ENCODE data around the gene SLC24A4. TPM values are rescaled to one million over a fixed set of nuclear protein-coding genes. Genes with fewer than 3 reads are reported as not detected.

The SLC24A4 gene
- total RNA-seq, 2 experiments from 2014 or later: not detected

DNA sequence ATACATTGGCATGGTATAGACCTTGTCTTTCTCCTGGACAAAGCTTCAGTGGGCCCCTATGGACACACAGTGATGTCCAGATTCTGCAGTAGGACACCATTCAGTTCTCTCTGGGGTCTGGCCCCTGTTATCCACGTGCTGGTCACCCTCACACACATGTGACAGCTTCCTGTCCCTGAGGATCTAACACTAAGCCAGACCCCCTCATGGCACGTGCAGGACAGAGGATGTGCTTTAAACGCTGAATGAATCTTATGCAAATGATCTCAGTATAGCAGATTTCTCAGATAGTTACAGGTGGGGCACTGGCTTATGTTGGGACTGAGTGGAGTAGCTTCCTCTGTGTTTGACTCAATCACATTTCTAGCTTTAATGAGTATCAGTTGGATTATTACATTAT is 33.7 kb downstream of the SLC24A4 start:
- ATAC-seq (no peak), DNase-seq (no peak)
- TF ChIP-seq, protein P1, sequence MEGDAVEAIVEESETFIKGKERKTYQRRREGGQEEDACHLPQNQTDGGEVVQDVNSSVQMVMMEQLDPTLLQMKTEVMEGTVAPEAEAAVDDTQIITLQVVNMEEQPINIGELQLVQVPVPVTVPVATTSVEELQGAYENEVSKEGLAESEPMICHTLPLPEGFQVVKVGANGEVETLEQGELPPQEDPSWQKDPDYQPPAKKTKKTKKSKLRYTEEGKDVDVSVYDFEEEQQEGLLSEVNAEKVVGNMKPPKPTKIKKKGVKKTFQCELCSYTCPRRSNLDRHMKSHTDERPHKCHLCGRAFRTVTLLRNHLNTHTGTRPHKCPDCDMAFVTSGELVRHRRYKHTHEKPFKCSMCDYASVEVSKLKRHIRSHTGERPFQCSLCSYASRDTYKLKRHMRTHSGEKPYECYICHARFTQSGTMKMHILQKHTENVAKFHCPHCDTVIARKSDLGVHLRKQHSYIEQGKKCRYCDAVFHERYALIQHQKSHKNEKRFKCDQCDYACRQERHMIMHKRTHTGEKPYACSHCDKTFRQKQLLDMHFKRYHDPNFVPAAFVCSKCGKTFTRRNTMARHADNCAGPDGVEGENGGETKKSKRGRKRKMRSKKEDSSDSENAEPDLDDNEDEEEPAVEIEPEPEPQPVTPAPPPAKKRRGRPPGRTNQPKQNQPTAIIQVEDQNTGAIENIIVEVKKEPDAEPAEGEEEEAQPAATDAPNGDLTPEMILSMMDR (IDR thresholded peaks at IDR 0.05): no peak
- peaks cover 8% of the 10 kb centered on the region for H3K4me1 Mint-ChIP-seq (ENCODE audit: low read depth)
- no peaks in the 10 kb centered on the region for H3K9me3 Mint-ChIP-seq
- no peak overlapping the region for H3K27ac Mint-ChIP-seq
- H3K4me3 Mint-ChIP-seq: no peak overlapping the region
- intact Hi-C loops (cut with micrococcal nuclease): no loop called here
- H3K27me3 Mint-ChIP-seq: peaks cover 6% of the 10 kb centered on the region
- no peaks in the 10 kb centered on the region for H3K36me3 Mint-ChIP-seq (ENCODE audit: low read depth)
- POLR2A ChIA-PET: interaction anchor here (1.2 to 1.3 kb wide), 2 partner anchors 15 to 198 kb away, joined by 3 read pairs; no protein-coding TSS in a partner anchor
- CTCF ChIA-PET: interaction anchor here (1.3 kb wide), 1 partner anchor 9 kb away, joined by 3 read pairs; no protein-coding TSS in a partner anchor

DNA sequence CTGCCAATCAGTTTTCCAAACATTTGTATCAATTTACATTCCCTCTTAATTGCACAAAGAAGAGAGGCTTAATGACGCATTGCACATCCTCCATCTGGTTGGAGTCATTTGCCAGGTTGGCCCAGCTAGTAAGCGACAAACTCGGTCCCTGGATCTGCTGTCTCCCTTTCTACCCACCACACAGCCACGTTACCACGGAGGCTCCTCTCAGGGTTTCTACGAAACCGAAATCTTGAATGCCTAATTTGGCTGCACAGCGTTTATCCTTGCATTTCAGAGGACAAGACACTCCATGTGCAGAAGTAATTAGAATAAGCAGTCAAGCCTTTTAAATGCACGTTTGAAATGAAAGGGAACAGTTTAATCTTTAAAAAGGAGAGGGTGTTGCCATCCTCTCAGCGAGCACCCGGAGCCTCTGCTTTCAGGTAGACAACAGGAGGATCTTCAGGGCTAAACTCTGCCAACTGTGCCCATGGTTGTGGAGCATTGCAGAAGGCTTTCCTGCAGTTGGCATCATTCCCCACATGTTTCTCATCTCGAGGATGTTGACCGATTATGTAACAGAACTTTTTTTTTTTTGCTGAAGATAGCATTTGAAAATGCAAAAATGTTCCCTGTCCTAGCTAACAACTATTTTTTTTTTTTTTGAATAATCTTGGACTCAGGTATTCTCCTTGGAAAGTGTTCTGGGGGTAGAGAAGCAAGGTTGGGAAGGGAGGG is 37.8 kb downstream of the SLC24A4 start:
- Mint-ChIP-seq H3K27me3 (peaks cover 4% of the 10 kb centered on the region), H3K9me3 (no peaks in the 10 kb centered on the region), H3K36me3 (ENCODE audit: low read depth) (no peaks in the 10 kb centered on the region), H3K4me3 (no peak overlapping the region), H3K4me1 (ENCODE audit: low read depth) (no peaks in the 10 kb centered on the region), H3K27ac (no peak overlapping the region)
- POLR2A ChIA-PET: interaction anchor here (0.7 kb wide), 1 partner anchor 15 kb away, joined by 4 read pairs; no protein-coding TSS in a partner anchor
- DNase-seq (no peak), ATAC-seq (no peak)
- intact Hi-C loops (cut with micrococcal nuclease): no loop called here
- CTCF ChIA-PET: no interaction called here
- TF ChIP-seq, protein P1 (IDR thresholded peaks at IDR 0.05): no peak

DNA sequence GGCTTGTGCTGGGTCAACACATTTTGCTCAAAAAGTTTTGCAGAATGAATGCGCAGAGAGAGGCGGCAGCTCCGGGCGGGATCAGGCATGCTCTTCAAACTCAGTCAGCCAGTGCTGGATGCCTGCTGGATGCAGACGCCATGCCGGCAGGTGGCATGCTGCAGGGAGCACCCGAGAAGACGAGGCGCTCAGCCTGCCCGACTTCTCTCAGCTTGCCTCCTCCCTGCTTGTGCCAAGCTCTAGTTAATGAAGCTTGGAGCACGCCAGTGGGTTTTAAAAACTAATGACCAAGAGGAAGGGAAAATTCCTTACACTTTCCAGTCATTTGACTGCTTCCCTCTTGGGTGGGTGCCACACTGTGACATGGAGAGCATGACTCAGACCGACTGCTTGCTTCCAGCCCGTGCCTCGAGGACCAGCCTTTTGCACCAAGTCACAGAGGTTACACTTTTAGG is 39.8 kb downstream of the SLC24A4 start:
- CTCF ChIA-PET: no interaction called here
- Mint-ChIP-seq H3K4me1 (ENCODE audit: low read depth) (no peaks in the 10 kb centered on the region), H3K4me3 (no peak overlapping the region), H3K27me3 (peaks cover 2% of the 10 kb centered on the region), H3K36me3 (ENCODE audit: low read depth) (no peaks in the 10 kb centered on the region), H3K9me3 (no peaks in the 10 kb centered on the region), H3K27ac (no peak overlapping the region)
- TF ChIP-seq, protein P1 (IDR thresholded peaks at IDR 0.05): no peak
- intact Hi-C loops (cut with micrococcal nuclease): no loop called here
- ATAC-seq: no peak
- POLR2A ChIA-PET: no interaction called here
- no peak for DNase-seq

DNA sequence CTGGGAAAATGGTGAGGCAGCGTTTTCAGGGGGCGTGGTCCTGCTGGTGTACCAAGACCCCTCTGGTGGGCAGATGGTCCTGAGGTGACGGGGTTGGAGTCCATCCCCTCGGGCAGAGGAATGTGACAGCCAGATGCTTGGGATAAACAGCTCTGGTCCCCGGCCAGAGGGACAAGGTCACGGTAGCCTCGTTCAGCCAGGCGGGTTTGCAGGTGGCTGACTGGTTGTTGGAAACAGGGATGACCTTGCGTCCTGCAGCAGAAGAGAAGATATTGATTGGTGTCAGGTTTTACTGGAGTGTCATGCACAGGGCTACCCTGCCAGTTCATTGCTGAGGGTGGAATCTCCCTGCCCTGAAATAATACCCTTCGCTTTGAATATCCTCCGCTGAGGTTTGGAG is 43.3 kb downstream of the SLC24A4 start:
- H3K4me3 Mint-ChIP-seq: no peak overlapping the region
- no peaks in the 10 kb centered on the region for H3K36me3 Mint-ChIP-seq (ENCODE audit: low read depth)
- ChIA-PET CTCF (interaction anchor here (1.0 kb wide), 1 partner anchor 14 kb away, joined by 3 read pairs; no protein-coding TSS in a partner anchor), POLR2A (no interaction called here)
- H3K9me3 Mint-ChIP-seq: no peaks in the 10 kb centered on the region
- H3K27ac Mint-ChIP-seq: no peak overlapping the region
- DNase-seq (no peak), ATAC-seq (no peak)
- intact Hi-C loops (cut with micrococcal nuclease): no loop called here
- H3K4me1 Mint-ChIP-seq (ENCODE audit: low read depth): no peaks in the 10 kb centered on the region
- TF ChIP-seq, protein P1 (IDR thresholded peaks at IDR 0.05): no peak
- peaks cover 2% of the 10 kb centered on the region for H3K27me3 Mint-ChIP-seq

DNA sequence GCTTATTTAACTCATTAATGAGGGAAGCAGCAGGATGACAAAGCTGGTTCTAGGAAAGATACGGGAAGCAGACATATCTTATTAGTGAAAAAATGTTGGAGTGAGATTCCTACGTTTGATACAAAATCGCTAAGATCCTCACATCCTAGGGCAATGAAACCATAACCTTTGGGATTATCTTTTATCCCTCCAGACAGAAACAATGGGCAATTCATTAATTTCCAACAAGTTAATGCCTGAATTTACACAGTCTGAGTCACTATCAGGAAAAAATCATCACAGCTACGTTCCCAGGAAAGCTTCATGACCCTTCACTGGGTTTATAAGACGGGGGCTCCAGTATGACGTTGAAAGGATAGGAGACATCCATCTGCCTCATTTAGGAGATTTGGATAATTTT is 45.0 kb downstream of the SLC24A4 start:
- TF ChIP-seq, protein P1 (IDR thresholded peaks at IDR 0.05): no peak
- ATAC-seq (no peak), DNase-seq (no peak)
- Mint-ChIP-seq H3K4me1 (ENCODE audit: low read depth) (no peaks in the 10 kb centered on the region), H3K27ac (no peak overlapping the region), H3K9me3 (peaks cover 2% of the 10 kb centered on the region), H3K27me3 (peaks cover 2% of the 10 kb centered on the region), H3K36me3 (ENCODE audit: low read depth) (no peaks in the 10 kb centered on the region), H3K4me3 (no peak overlapping the region)
- intact Hi-C loops (cut with micrococcal nuclease): no loop called here
- ChIA-PET CTCF (interaction anchor here (0.7 to 1.3 kb wide), 3 partner anchors 11 to 318 kb away, joined by 3 to 5 read pairs (median 4); no protein-coding TSS in a partner anchor), POLR2A (no interaction called here)
